Measurements from ENCODE around the gene TMEM132D.

The TMEM132D gene

GRCh38 chr12:129873111-129873832 lies 30.6 kb downstream of the TMEM132D start:
- DNase-seq = no peak

GRCh38 chr12:129871991-129872972 lies 31.5 kb downstream of the TMEM132D start:
- DNase-seq = no peak

GRCh38 chr12:129870796-129871195 lies 33.0 kb downstream of the TMEM132D start:
- no peak for DNase-seq

- no peak for DNase-seq
Measured at GRCh38 chr12:129870136-129870535, 33.7 kb downstream of the TMEM132D start.

- no peak for DNase-seq
Measured at GRCh38 chr12:129868575-129868974, 35.2 kb downstream of the TMEM132D start.

GRCh38 chr12:129863938-129864337 lies 39.9 kb downstream of the TMEM132D start:
- no peak for DNase-seq

- DNase-seq = no peak
Measured at GRCh38 chr12:129862561-129863175, 41.2 kb downstream of the TMEM132D start.

GRCh38 chr12:129861951-129862350 lies 41.9 kb downstream of the TMEM132D start:
- no peak for DNase-seq

GRCh38 chr12:129854591-129854990 lies 49.2 kb downstream of the TMEM132D start:
- DNase-seq = no peak

- no peak for DNase-seq
Measured at GRCh38 chr12:129851296-129851695, 52.5 kb downstream of the TMEM132D start.

- no peak for DNase-seq
Measured at GRCh38 chr12:129848876-129849275, 54.9 kb downstream of the TMEM132D start.

- DNase-seq = no peak
Measured at GRCh38 chr12:129847063-129847462, 56.8 kb downstream of the TMEM132D start.

GRCh38 chr12:129844662-129845220 lies 59.1 kb downstream of the TMEM132D start:
- DNase-seq = no peak

- no peak for DNase-seq
Measured at GRCh38 chr12:129841251-129841650, 62.6 kb downstream of the TMEM132D start.

- DNase-seq = no peak
Measured at GRCh38 chr12:129840145-129840884, 63.5 kb downstream of the TMEM132D start.

- DNase-seq = no peak
Measured at GRCh38 chr12:129839679-129840078, 64.1 kb downstream of the TMEM132D start.

GRCh38 chr12:129831294-129831693 lies 72.5 kb downstream of the TMEM132D start:
- DNase-seq = no peak

GRCh38 chr12:129830796-129831195 lies 73.0 kb downstream of the TMEM132D start:
- DNase-seq = no peak

- DNase-seq = no peak
Measured at GRCh38 chr12:129827866-129828384, 75.9 kb downstream of the TMEM132D start.

- DNase-seq = no peak
Measured at GRCh38 chr12:129827102-129827865, 76.5 kb downstream of the TMEM132D start.

GRCh38 chr12:129826273-129826672 lies 77.6 kb downstream of the TMEM132D start:
- no peak for DNase-seq

All from suppressor macrophage (primary cell).